Adrenal gland (tissue), 5 donors: ENCODE data around the gene KIF25.

Experiments used
- CTCF ChIP-seq, 6 experiments: fragments of 450-650 bp in 4 of 6; fragments of 200-600 bp in 2 of 6; sonication (generic) in 1 of 6; IDR thresholded peaks; 1 replicate in 5 of 6; 2 replicates in 1 of 6; pipeline versions ENCODE4 v1.5.1 to v1.8.0; 2016 to 2021; ENCODE audit warnings: antibody characterized with exemption in 6 of 6, mild to moderate bottlenecking in 2 of 6, moderate library complexity in 1 of 6
- POLR2A ChIP-seq, 2 donors: fragments of 450-650 bp; IDR thresholded peaks; one replicate each; pipeline ENCODE4 v1.6.1; 2017; ENCODE audit warnings: antibody characterized with exemption in 2 of 2, mild to moderate bottlenecking in 2 of 2, moderate library complexity in 1 of 2
- donor health status: DM: no; HTN: no; CAD: no.

GRCh38 chr6:168025831-168026710, 28.6 kb downstream of the KIF25 start:
- TF ChIP-seq CTCF (IDR thresholded peaks at IDR 0.05) (no peak), POLR2A (IDR thresholded peaks at IDR 0.05) (no peak)
